KOPT-K1 (cell line): ENCODE measurements around the gene TPST1.

Source experiments
- H3K27ac ChIP-seq: fragments of 200-600 bp; sonication (generic); 2 replicates; pipeline ENCODE4 v1.5.1; 2016; ENCODE audit warnings: antibody characterized with exemption, mild to moderate bottlenecking, low read depth, low read length; ENCODE audit not compliant: poor library complexity, severe bottlenecking
- H3K36me3 ChIP-seq: fragments of 200-600 bp; sonication (generic); 2 replicates; pipeline ENCODE4 v1.5.1; 2017; ENCODE audit warnings: antibody characterized with exemption, mild to moderate bottlenecking, low read length, moderate library complexity; ENCODE audit not compliant: insufficient read depth
- H3K9me3 ChIP-seq: fragments of 200-600 bp; sonication (generic); 2 replicates; pipeline ENCODE4 v1.5.1; 2017; ENCODE audit warnings: antibody characterized with exemption, low read length, mild to moderate bottlenecking; ENCODE audit not compliant: insufficient read depth, poor library complexity, severe bottlenecking

TPST1 gene

GRCh38 chr7:66239467-66239856, 34.3 kb downstream of the TPST1 start:
- H3K36me3 ChIP-seq: no peaks in the 10 kb centered on the region
- no peak overlapping the region for H3K27ac ChIP-seq
- no peaks in the 10 kb centered on the region for H3K9me3 ChIP-seq

GRCh38 chr7:66245008-66245407, 39.9 kb downstream of the TPST1 start:
- H3K9me3 ChIP-seq: no peaks in the 10 kb centered on the region
- no peak overlapping the region for H3K27ac ChIP-seq
- H3K36me3 ChIP-seq: no peaks in the 10 kb centered on the region

- Histone ChIP-seq H3K27ac (no peak overlapping the region), H3K36me3 (no peaks in the 10 kb centered on the region), H3K9me3 (no peaks in the 10 kb centered on the region)
These were observed 41.5 kb downstream of the TPST1 start for GRCh38 chr7:66246554-66247171.

DNA sequence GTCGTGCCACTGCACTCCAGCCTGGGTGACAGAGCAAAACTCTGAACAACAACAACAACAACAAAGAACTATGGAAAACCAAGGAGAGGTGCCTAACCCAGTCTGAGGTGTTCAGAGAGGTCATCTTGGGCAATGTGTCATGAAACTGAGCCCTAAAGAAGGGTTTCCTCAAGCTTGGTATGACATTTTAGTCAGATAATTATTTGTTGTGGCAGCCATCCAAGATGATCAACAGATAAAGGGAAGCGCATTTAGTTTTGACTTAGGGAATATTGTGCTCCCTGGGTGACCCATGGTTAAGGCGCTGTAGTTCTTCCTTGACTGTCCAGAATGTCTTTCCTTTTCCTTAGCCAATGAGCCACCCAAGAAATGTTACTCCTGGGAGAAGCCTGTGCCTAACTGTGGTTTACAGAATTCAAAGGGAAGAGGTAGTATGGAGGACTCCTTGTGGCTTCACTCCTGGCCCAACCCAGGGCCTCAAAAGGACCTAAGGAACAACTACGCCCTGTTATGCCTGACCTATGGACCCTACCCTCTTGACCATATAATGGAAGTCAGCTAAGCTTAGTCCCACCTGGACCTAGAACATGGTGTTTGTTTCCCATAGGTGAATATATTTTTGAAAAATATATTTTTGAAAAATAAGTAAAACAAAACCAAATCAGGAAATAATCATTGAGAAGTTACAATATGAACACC, 42.4 kb downstream of the TPST1 start:
- no peaks in the 10 kb centered on the region for H3K36me3 ChIP-seq
- H3K27ac ChIP-seq: no peak overlapping the region
- no peaks in the 10 kb centered on the region for H3K9me3 ChIP-seq

DNA sequence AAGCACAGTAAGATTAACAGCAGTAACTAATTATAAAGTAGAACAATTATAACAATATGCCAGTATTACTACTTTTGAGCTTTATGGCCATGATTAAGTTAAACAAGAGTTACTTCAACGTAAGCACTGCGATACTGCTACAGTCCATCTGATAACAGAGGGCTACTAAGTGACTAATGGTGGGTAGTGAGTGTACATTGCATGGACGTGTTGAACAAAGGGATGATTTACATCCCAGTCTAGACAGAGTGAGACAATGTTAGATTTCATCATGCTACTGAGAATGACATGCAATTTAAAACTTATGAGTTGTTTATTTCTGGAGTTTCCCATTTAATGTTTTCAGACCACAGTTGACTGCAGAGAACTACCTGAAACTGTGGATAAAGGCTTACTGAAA, 45.6 kb downstream of the TPST1 start:
- Histone ChIP-seq H3K36me3 (no peaks in the 10 kb centered on the region), H3K27ac (no peak overlapping the region), H3K9me3 (no peaks in the 10 kb centered on the region)

GRCh38 chr7:66255534-66256100, 50.5 kb downstream of the TPST1 start:
- Histone ChIP-seq H3K27ac (no peak overlapping the region), H3K9me3 (no peaks in the 10 kb centered on the region), H3K36me3 (no peaks in the 10 kb centered on the region)

GRCh38 chr7:66256281-66256680, 51.1 kb downstream of the TPST1 start:
- Histone ChIP-seq H3K36me3 (no peaks in the 10 kb centered on the region), H3K9me3 (no peaks in the 10 kb centered on the region), H3K27ac (no peak overlapping the region)

- H3K27ac ChIP-seq: no peak overlapping the region
- no peaks in the 10 kb centered on the region for H3K9me3 ChIP-seq
- H3K36me3 ChIP-seq: no peaks in the 10 kb centered on the region
These were observed 52.3 kb downstream of the TPST1 start for GRCh38 chr7:66257481-66257880.

GRCh38 chr7:66258409-66258808, 53.3 kb downstream of the TPST1 start:
- Histone ChIP-seq H3K27ac (no peak overlapping the region), H3K36me3 (no peaks in the 10 kb centered on the region), H3K9me3 (no peaks in the 10 kb centered on the region)

GRCh38 chr7:66261941-66262340, 56.8 kb downstream of the TPST1 start:
- no peak overlapping the region for H3K27ac ChIP-seq
- no peaks in the 10 kb centered on the region for H3K36me3 ChIP-seq
- peaks cover 22% of the 10 kb centered on the region for H3K9me3 ChIP-seq

GRCh38 chr7:66263936-66264335, 58.8 kb downstream of the TPST1 start:
- no peak overlapping the region for H3K27ac ChIP-seq
- H3K36me3 ChIP-seq: no peaks in the 10 kb centered on the region
- peaks cover 22% of the 10 kb centered on the region for H3K9me3 ChIP-seq

- Histone ChIP-seq H3K36me3 (no peaks in the 10 kb centered on the region), H3K9me3 (peaks cover 22% of the 10 kb centered on the region), H3K27ac (no peak overlapping the region)
These were observed 60.4 kb downstream of the TPST1 start for GRCh38 chr7:66265566-66265965.

GRCh38 chr7:66267249-66267648, 62.1 kb downstream of the TPST1 start:
- Histone ChIP-seq H3K9me3 (peaks cover 22% of the 10 kb centered on the region), H3K36me3 (no peaks in the 10 kb centered on the region), H3K27ac (no peak overlapping the region)

GRCh38 chr7:66269978-66270377, 64.8 kb downstream of the TPST1 start:
- peaks cover 16% of the 10 kb centered on the region for H3K9me3 ChIP-seq
- no peaks in the 10 kb centered on the region for H3K36me3 ChIP-seq
- H3K27ac ChIP-seq: no peak overlapping the region

DNA sequence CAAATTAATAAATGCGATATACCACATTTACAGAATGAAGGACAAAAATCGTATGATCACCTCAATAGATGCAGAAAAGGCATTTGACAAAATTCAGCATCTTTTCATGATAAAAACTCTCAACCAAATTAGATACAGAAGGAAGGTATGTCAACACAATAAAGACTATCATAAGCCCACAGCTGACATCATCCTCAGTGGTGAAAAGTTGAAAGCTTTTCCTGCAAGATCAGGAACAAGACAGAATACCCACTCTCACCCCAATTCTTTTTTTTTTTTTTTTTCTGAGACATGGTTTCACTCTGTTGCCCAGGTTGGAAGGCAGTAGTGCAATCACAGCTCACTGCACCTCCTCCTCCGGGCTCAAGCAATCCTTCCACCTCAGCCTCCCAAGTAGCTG, 67.2 kb downstream of the TPST1 start:
- no peaks in the 10 kb centered on the region for H3K36me3 ChIP-seq
- no peak overlapping the region for H3K27ac ChIP-seq
- H3K9me3 ChIP-seq: peaks cover 3% of the 10 kb centered on the region

- no peak overlapping the region for H3K27ac ChIP-seq
- peaks cover 3% of the 10 kb centered on the region for H3K9me3 ChIP-seq
- no peaks in the 10 kb centered on the region for H3K36me3 ChIP-seq
These were observed 71.2 kb downstream of the TPST1 start for GRCh38 chr7:66276363-66276762.
